Activated B cell treated with CpG ODN at 0.5 μM for 24 hours (primary cell): ENCODE results near the gene POLR1G. TPM values are rescaled to one million over a fixed set of nuclear protein-coding genes. Genes with fewer than 3 reads are reported as not detected.

Experiments
- ATAC-seq: fragments of 200-7000 bp; cut with Tn5 transposase; one replicate; pipeline ENCODE4 v1.10.0; 2021; ENCODE audit warnings: low read depth, mild to moderate bottlenecking, moderate library complexity
- CTCF ChIA-PET: fragments of 350-600 bp; sonication (Branson Sonifier 250); formaldehyde crosslinking; loops from one replicate; lab custom pipeline; 2021; ENCODE audit warnings: antibody characterized with exemption; lab: Charles Lee
- POLR2A ChIA-PET: fragments of 350-600 bp; sonication (Branson Sonifier 250); formaldehyde crosslinking; loops from one replicate; lab custom pipeline; 2021; ENCODE audit warnings: antibody characterized with exemption; lab: Charles Lee
- DNase-seq: peaks from one replicate; pipeline ENCODE4 v3.0.0; 2022
- H3K27ac Mint-ChIP-seq: one replicate; pipeline ENCODE4 v1.8.0; 2020; ENCODE audit warnings: mixed read lengths
- H3K27me3 Mint-ChIP-seq: one replicate; pipeline ENCODE4 v1.8.0; 2021; ENCODE audit warnings: mixed read lengths
- H3K36me3 Mint-ChIP-seq: one replicate; pipeline ENCODE4 v1.8.0; 2021; ENCODE audit warnings: low read depth, mixed read lengths
- H3K4me1 Mint-ChIP-seq: one replicate; pipeline ENCODE4 v1.8.0; 2021; ENCODE audit warnings: mixed read lengths
- H3K4me3 Mint-ChIP-seq: one replicate; pipeline ENCODE4 v1.8.0; 2020; ENCODE audit warnings: mild to moderate bottlenecking, mixed read lengths
- H3K9me3 Mint-ChIP-seq: one replicate; pipeline ENCODE4 v1.8.0; 2020; ENCODE audit warnings: mixed read lengths
- CTCF ChIP-seq: fragments of 200-600 bp; IDR thresholded peaks from one replicate; pipeline ENCODE4 v1.8.0; 2022; ENCODE audit warnings: antibody characterized with exemption, mild to moderate bottlenecking
- intact Hi-C: fragments of 100-400 bp; cut with micrococcal nuclease; formaldehyde crosslinking; loops from one replicate; pipeline ENCODE4 v1.15.1; 2024
- total RNA-seq: library from RNA; stranded (reverse); gene quantifications from 2 replicates; pipeline ENCODE4 v1.2.3, GENCODE V29; 2022

POLR1G gene
- total RNA-seq, 1 donor from 2014 or later: 6.7 TPM

- CTCF ChIA-PET: interaction anchor here (1.9 to 5.4 kb wide), 5 partner anchors 27 to 67 kb away, joined by 6 to 336 read pairs (median 49); partner anchors contain the start of genes FOSB and VASP
- no peaks in the 10 kb centered on the region for H3K27me3 Mint-ChIP-seq
- intact Hi-C loops: no loop called here
Measured at GRCh38 chr19:45440873-45441654, 34.6 kb downstream of the POLR1G start.

GRCh38 chr19:45442408-45442777 lies 35.9 kb downstream of the POLR1G start:
- Mint-ChIP-seq H3K27ac (peak overlapping the region; percentile 89), H3K4me1 (peaks cover 49% of the 10 kb centered on the region), H3K27me3 (no peaks in the 10 kb centered on the region), H3K9me3 (no peaks in the 10 kb centered on the region), H3K4me3 (peak overlapping the region; percentile 84), H3K36me3 (no peaks in the 10 kb centered on the region)
- DNase-seq (no peak), ATAC-seq (no peak)
- intact Hi-C loops: no loop called here
- no peak for TF ChIP-seq CTCF
- POLR2A ChIA-PET: interaction anchor here (1.8 to 2.0 kb wide), 2 partner anchors 25 to 36 kb away, joined by 8 to 10 read pairs; partner anchors contain the start of gene FOSB
- CTCF ChIA-PET: interaction anchor here (1.8 kb wide), 1 partner anchor 36 kb away, joined by 6 read pairs; no protein-coding TSS in a partner anchor

More at GRCh38 chr19:45440873-45441654, 34.6 kb downstream of the POLR1G start:
- no peak for TF ChIP-seq CTCF
- ATAC-seq (no peak), DNase-seq (no peak)
- peaks cover 46% of the 10 kb centered on the region for H3K4me1 Mint-ChIP-seq
- H3K27ac Mint-ChIP-seq: peak overlapping the region; percentile 75
- POLR2A ChIA-PET: interaction anchor here (0.7 to 3.0 kb wide), 5 partner anchors 9 to 44 kb away, joined by 8 to 43 read pairs (median 10); partner anchors contain the start of gene FOSB
- peak overlapping the region; percentile 72 for H3K4me3 Mint-ChIP-seq
- no peaks in the 10 kb centered on the region for H3K9me3 Mint-ChIP-seq
- no peaks in the 10 kb centered on the region for H3K36me3 Mint-ChIP-seq

- intact Hi-C loops: loop anchor here (1.0 kb wide), 3 partner anchors 8 to 35 kb away; partner anchors contain the start of gene FOSB
- CTCF ChIA-PET: interaction anchor here (1.8 kb wide), 1 partner anchor 36 kb away, joined by 6 read pairs; no protein-coding TSS in a partner anchor
- peak overlapping the region; percentile 84 for H3K4me3 Mint-ChIP-seq
- H3K27ac Mint-ChIP-seq: peak overlapping the region; percentile 89
- H3K36me3 Mint-ChIP-seq: no peaks in the 10 kb centered on the region
- no peaks in the 10 kb centered on the region for H3K27me3 Mint-ChIP-seq
- POLR2A ChIA-PET: interaction anchor here (1.4 to 1.8 kb wide), 2 partner anchors 25 to 26 kb away, joined by 7 to 8 read pairs; partner anchors contain the start of gene FOSB
- H3K9me3 Mint-ChIP-seq: no peaks in the 10 kb centered on the region
- H3K4me1 Mint-ChIP-seq: peaks cover 49% of the 10 kb centered on the region
- DNase-seq (peak; percentile 60), ATAC-seq (peak; percentile 32)
- TF ChIP-seq CTCF: no peak
Measured at GRCh38 chr19:45442778-45443461, 36.5 kb downstream of the POLR1G start.

DNA sequence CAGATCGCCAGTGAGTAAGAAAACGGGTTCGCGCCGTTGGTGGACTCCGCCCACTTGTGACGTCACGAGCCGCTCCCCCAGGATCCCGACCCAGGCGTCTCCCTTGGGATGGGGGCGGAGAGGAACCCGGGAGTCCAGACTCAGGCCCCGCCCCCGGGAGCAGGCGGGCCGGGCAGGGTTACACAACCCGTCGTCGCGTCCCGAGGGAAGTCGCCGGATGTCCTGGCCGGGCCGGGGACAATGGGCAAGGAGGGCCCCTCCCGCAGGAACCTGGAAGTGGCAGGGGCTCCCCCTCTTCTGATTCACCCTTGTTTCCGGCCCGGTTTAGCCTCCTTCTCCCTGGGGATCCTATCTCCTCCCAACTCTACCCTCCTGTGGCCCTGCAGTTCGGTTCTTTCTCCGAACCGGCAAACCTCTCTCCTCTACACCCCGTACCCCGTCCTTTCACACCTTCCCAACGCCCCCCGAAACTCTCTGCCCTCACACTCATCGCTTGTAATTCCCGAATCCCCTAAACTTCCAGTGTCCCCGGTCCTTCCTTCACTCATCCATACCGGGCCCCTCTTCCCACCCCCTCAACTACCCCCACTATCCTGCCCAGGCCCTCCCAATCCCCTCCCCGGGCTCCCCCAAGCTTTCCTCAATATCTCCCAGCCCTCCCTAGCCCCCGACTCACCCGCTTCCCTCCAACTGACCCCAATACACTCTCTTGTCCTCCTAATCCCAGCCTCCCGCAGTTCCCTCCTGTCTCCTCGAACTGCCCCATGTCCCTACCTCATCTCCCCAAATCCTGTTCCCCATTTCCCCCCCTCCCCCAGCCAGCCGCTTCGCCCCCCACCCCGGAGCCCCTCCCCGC lies 37.2 kb downstream of the POLR1G start:
- peak; percentile 81 for DNase-seq
- ChIA-PET CTCF (interaction anchor here (1.8 to 2.7 kb wide), 2 partner anchors 35 to 42 kb away, joined by 6 to 11 read pairs; no protein-coding TSS in a partner anchor), POLR2A (interaction anchor here (1.4 to 1.8 kb wide), 2 partner anchors 24 to 26 kb away, joined by 7 to 8 read pairs; partner anchors contain the start of gene FOSB)
- no peaks in the 10 kb centered on the region for H3K36me3 Mint-ChIP-seq
- intact Hi-C loops: loop anchor here (1.0 kb wide), 3 partner anchors 8 to 35 kb away; partner anchors contain the start of gene FOSB
- H3K27ac Mint-ChIP-seq: peak overlapping the region; percentile 89
- peak; percentile 33 for ATAC-seq
- no peaks in the 10 kb centered on the region for H3K27me3 Mint-ChIP-seq
- TF ChIP-seq CTCF: no peak
- H3K4me1 Mint-ChIP-seq: peaks cover 49% of the 10 kb centered on the region
- H3K4me3 Mint-ChIP-seq: peak overlapping the region; percentile 84
- H3K9me3 Mint-ChIP-seq: no peaks in the 10 kb centered on the region
